Stomach smooth muscle (tissue), 2 donors: ENCODE data around the gene CUBN.

Source experiments
- H3K27ac ChIP-seq: one replicate; pipeline ENCODE4 v1.7.0; 2013; ENCODE audit warnings: mild to moderate bottlenecking, low read length, inconsistent platforms
- H3K27me3 ChIP-seq, 2 donors: one replicate each; pipeline ENCODE4 v1.7.0; 2013; ENCODE audit warnings: low read length in 2 of 2; ENCODE audit not compliant: insufficient read depth in 2 of 2, control insufficient read depth in 1 of 2
- H3K36me3 ChIP-seq, 2 donors: one replicate each; pipeline ENCODE4 v1.7.0; 2013; ENCODE audit warnings: low read length in 2 of 2; ENCODE audit not compliant: control insufficient read depth in 2 of 2, insufficient read depth in 2 of 2
- H3K4me1 ChIP-seq: one replicate; pipeline ENCODE4 v1.7.0; 2013; ENCODE audit warnings: low read length; ENCODE audit not compliant: control insufficient read depth, insufficient read depth
- H3K4me3 ChIP-seq, 2 donors: one replicate each; pipeline ENCODE4 v1.7.0; 2013; ENCODE audit warnings: low read length in 2 of 2
- H3K9ac ChIP-seq, 2 donors: one replicate each; pipeline ENCODE4 v1.7.0; 2013; ENCODE audit warnings: low read length in 2 of 2, mild to moderate bottlenecking in 1 of 2
- H3K9me3 ChIP-seq, 2 donors: one replicate each; pipeline ENCODE4 v1.7.0; 2013; ENCODE audit warnings: low read length in 2 of 2; ENCODE audit not compliant: control insufficient read depth in 2 of 2
- donor health status: healthy.
- donor health status: Pancreatic carcinoma.

CUBN gene

DNA sequence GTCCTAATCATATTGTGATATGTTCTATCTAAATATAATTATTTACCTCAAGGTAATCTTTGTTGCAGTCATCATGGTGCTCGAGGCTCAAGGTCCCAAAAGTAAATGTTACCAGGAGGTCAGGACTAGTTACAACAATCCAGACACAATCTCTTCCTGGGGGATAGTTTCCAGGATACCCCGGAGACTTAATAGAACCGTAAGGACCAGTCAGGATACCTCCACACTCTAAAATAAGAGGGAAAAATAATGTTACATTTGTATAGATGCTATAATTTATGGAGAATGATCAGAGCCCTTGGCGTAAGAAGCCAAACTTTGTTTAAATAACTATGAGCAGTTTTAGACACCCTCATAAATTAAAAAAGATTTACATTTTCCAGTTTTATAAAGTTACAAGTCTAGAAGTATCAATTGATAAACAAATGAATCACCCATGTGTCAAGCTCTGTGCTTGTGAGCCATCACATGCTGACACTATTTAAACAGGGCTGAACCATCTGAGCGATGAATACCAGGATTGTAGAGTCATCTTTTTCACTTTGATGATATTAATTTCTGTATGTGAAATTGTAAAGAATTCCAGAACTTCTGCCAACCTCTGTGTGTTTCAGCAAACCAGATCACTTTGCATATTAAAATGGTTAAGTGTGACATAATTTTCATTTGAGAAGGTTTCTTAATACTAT, 41.3 kb downstream of the CUBN start:
- Histone ChIP-seq H3K27me3 (no peaks in the 10 kb centered on the region), H3K9me3 (no peaks in the 10 kb centered on the region), H3K36me3 (no peaks in the 10 kb centered on the region), H3K27ac (no peak overlapping the region), H3K4me3 (no peak overlapping the region), H3K9ac (no peak overlapping the region), H3K4me1 (no peaks in the 10 kb centered on the region)

- Histone ChIP-seq H3K4me1 (no peaks in the 10 kb centered on the region), H3K36me3 (no peaks in the 10 kb centered on the region), H3K27me3 (no peaks in the 10 kb centered on the region), H3K9ac (no peak overlapping the region), H3K27ac (no peak overlapping the region), H3K4me3 (no peak overlapping the region), H3K9me3 (no peaks in the 10 kb centered on the region)
These were observed 42.7 kb downstream of the CUBN start for GRCh38 chr10:17086865-17087367.

DNA sequence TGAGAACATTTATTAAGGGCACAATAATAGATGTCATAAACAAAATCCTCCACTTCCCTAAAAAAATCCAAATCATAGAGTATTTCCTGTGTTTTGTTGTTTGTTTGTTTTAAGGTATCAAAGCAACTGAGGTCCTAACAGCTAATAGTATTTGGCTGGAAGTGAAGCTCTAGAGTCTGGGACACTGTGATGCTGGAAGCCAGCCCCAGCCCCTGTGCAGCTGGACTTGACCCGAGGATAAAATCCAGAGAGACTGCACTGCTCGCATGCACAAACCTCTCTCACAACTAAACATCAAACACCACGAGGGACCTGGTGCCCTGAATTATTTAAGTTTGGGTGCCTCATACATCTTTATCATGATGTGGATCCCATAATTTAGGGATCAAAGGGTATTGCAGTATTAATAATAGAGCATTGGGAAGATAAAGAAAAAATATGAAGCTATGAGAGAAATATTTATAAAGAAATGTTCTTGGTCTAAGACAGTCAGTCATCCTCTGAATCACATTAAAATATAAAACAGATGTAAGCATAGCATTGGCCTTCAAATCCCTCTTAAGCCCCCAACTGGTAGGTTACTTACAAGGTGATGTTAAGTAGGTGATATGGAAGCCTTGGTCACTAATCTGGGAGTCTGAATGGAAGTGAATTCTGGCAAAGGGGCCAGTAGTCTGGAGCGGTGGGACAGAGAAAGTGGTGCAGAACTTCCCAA, 44.4 kb downstream of the CUBN start:
- no peak overlapping the region for H3K27ac ChIP-seq
- H3K9ac ChIP-seq = no peak overlapping the region
- no peaks in the 10 kb centered on the region for H3K9me3 ChIP-seq
- H3K4me3 ChIP-seq = no peak overlapping the region
- H3K27me3 ChIP-seq = no peaks in the 10 kb centered on the region
- no peaks in the 10 kb centered on the region for H3K36me3 ChIP-seq
- no peaks in the 10 kb centered on the region for H3K4me1 ChIP-seq

DNA sequence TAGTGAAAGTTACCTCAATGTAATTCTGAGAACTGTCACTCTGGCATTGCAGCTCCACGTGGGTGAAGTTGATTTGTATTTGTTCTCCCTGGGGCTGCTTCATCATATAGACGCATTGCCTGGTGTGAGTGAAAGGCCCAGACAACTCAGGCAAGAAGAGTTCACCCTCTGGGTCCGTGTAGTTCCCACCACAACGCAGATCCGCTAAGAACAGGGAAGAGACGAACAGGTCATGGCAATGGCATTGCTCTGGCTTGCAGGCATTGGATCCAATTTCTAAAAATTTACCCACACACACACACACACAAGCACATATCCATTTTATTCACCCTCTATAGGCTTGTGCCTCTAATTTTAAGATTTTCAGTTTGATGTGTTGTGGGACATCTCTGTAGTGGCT, 45.4 kb downstream of the CUBN start:
- Histone ChIP-seq H3K27me3 (no peaks in the 10 kb centered on the region), H3K9me3 (no peaks in the 10 kb centered on the region), H3K4me3 (no peak overlapping the region), H3K36me3 (no peaks in the 10 kb centered on the region), H3K27ac (no peak overlapping the region), H3K4me1 (no peaks in the 10 kb centered on the region), H3K9ac (no peak overlapping the region)

GRCh38 chr10:17081431-17081830, 48.2 kb downstream of the CUBN start:
- H3K27ac ChIP-seq = no peak overlapping the region
- no peaks in the 10 kb centered on the region for H3K4me1 ChIP-seq
- no peaks in the 10 kb centered on the region for H3K27me3 ChIP-seq
- H3K4me3 ChIP-seq = no peak overlapping the region
- H3K36me3 ChIP-seq = no peaks in the 10 kb centered on the region
- H3K9me3 ChIP-seq = no peaks in the 10 kb centered on the region
- no peak overlapping the region for H3K9ac ChIP-seq

- Histone ChIP-seq H3K9me3 (no peaks in the 10 kb centered on the region), H3K4me1 (no peaks in the 10 kb centered on the region), H3K27ac (no peak overlapping the region), H3K9ac (no peak overlapping the region), H3K27me3 (no peaks in the 10 kb centered on the region), H3K4me3 (no peak overlapping the region), H3K36me3 (no peaks in the 10 kb centered on the region)
These were observed 51.7 kb downstream of the CUBN start for GRCh38 chr10:17077890-17078289.

- Histone ChIP-seq H3K27me3 (no peaks in the 10 kb centered on the region), H3K27ac (no peak overlapping the region), H3K9ac (no peak overlapping the region), H3K4me3 (no peak overlapping the region), H3K4me1 (no peaks in the 10 kb centered on the region), H3K36me3 (no peaks in the 10 kb centered on the region), H3K9me3 (no peaks in the 10 kb centered on the region)
These were observed 52.2 kb downstream of the CUBN start for GRCh38 chr10:17077346-17077781.

GRCh38 chr10:17076626-17077345, 52.8 kb downstream of the CUBN start:
- H3K27ac ChIP-seq = no peak overlapping the region
- H3K9ac ChIP-seq = no peak overlapping the region
- no peak overlapping the region for H3K4me3 ChIP-seq
- no peaks in the 10 kb centered on the region for H3K4me1 ChIP-seq
- no peaks in the 10 kb centered on the region for H3K36me3 ChIP-seq
- no peaks in the 10 kb centered on the region for H3K9me3 ChIP-seq
- H3K27me3 ChIP-seq = no peaks in the 10 kb centered on the region

DNA sequence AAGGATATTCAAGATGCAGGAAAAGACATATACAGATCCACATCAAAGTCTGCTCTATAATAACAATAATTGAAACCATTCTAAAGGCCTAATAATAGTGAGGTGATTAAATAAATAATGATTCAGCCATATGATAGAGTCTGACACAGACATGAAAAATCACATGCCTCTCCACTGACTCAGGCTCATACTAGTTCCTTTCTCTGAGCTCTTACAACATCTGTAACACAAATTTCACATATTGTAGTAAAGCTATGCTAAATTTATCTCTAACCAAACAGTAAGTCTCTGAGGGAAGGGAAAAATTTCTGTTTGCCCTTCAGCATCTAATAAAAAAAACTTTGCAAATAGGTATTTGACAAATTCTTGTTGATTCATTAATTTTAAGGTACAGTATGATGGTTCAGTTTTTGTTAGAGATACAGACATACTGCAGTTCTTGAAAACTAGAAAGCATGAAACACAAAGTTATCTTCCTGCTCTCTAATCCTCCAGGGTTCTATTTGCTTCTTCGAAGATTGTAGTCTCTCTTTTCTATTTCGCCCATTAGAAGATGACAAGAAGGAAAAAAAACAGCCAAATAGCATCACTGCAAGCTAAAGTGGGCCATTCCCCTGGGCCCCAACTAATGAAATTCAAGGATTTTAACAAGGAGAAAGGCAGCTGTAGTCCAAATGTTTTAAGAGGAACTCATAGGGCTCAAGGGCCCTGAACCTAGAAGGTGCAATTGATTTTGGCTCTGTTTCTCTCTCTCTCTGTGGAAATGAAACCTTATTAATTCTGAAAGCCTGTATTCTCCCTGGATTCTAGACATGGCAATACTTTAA, 53.9 kb downstream of the CUBN start:
- Histone ChIP-seq H3K27ac (no peak overlapping the region), H3K9ac (no peak overlapping the region), H3K4me3 (no peak overlapping the region), H3K36me3 (no peaks in the 10 kb centered on the region), H3K27me3 (no peaks in the 10 kb centered on the region), H3K9me3 (no peaks in the 10 kb centered on the region), H3K4me1 (no peaks in the 10 kb centered on the region)

- no peaks in the 10 kb centered on the region for H3K4me1 ChIP-seq
- H3K9ac ChIP-seq = no peak overlapping the region
- no peaks in the 10 kb centered on the region for H3K36me3 ChIP-seq
- no peak overlapping the region for H3K4me3 ChIP-seq
- no peaks in the 10 kb centered on the region for H3K27me3 ChIP-seq
- H3K27ac ChIP-seq = no peak overlapping the region
- H3K9me3 ChIP-seq = no peaks in the 10 kb centered on the region
These were observed 55.1 kb downstream of the CUBN start for GRCh38 chr10:17074541-17074847.
